AG04449 (cell line): ENCODE measurements around the gene NAT9.

Experiments
- CTCF ChIA-PET: fragments of 350-600 bp; formaldehyde crosslinking; extraction: SDS; loops from one replicate; lab custom pipeline; 2021; ENCODE audit warnings: antibody characterized with exemption; lab: Yijun Ruan, JAX
- POLR2A ChIA-PET: fragments of 400-600, 350-600 bp; formaldehyde crosslinking; extraction: SDS; loops from one replicate; lab custom pipeline; 2020; ENCODE audit warnings: antibody characterized with exemption, inconsistent platforms; lab: Yijun Ruan, JAX
- DNase-seq: peaks from one replicate; pipeline ENCODE4 v3.0.0-alpha.2; 2010; ENCODE audit warnings: low read depth, low spot score
- H3K4me3 ChIP-seq: 2 replicates; pipeline ENCODE4 v1.5.1; 2011; ENCODE audit warnings: low read depth, mild to moderate bottlenecking, control low read depth, low read length
- CTCF ChIP-seq: IDR thresholded peaks from one replicate; pipeline ENCODE4 v1.5.1; 2011; ENCODE audit warnings: mild to moderate bottlenecking, moderate library complexity, low read length, control low read depth, inconsistent platforms; ENCODE audit not compliant: insufficient read depth; ENCODE audit errors: missing control alignments

Gene NAT9

GRCh38 chr17:74728033-74728701, 48.0 kb downstream of the NAT9 start:
- DNase-seq, result no peak
- H3K4me3 ChIP-seq, result no peak overlapping the region
- CTCF ChIA-PET, result no interaction called here
- POLR2A ChIA-PET, result no interaction called here
- TF ChIP-seq CTCF, result no peak

GRCh38 chr17:74725111-74725510, 51.0 kb downstream of the NAT9 start:
- ChIA-PET CTCF (no interaction called here), POLR2A (no interaction called here)
- H3K4me3 ChIP-seq, result no peak overlapping the region
- DNase-seq, result no peak
- no peak for TF ChIP-seq CTCF

GRCh38 chr17:74723891-74724290, 52.3 kb downstream of the NAT9 start:
- POLR2A ChIA-PET, result no interaction called here
- H3K4me3 ChIP-seq, result no peak overlapping the region
- no peak for TF ChIP-seq CTCF
- no peak for DNase-seq
- CTCF ChIA-PET, result no interaction called here

GRCh38 chr17:74722782-74723181, 53.4 kb downstream of the NAT9 start:
- ChIA-PET CTCF (no interaction called here), POLR2A (no interaction called here)
- no peak for TF ChIP-seq CTCF
- no peak overlapping the region for H3K4me3 ChIP-seq
- DNase-seq, result no peak
